ENCODE measurements around the gene TTC27. TPM values are rescaled to one million over a fixed set of nuclear protein-coding genes. Genes with fewer than 3 reads are reported as not detected.

The TTC27 gene
- total RNA-seq, 1 experiment from 2014 or later, result 25.1 TPM

DNA sequence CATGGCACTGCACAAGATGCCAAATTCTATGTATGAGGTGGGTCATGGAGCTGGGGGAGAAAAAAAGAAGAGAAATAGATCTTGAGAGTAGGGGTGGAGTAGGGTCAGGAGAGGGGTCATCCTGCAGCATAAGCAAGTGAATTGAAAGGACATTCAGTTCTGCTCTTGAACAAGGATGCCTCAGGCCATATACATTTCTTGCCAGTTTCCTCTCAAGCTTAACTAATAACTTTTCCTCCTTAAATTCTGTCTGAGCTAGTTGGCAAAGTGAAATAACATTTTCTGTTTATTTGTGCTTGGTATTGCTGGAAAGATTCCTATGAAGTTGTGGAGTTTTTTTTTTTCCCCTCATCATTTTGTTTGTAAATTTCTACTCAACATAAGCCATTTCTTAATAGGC is 219.9 kb downstream of the TTC27 start:
- Mint-ChIP-seq H3K9me3 (peaks cover 46% of the 10 kb centered on the region), H3K4me1 (peaks cover 8% of the 10 kb centered on the region; the same call in 1 of the 2 replicates), H3K27me3 (ENCODE audit: low read depth) (no peaks in the 10 kb centered on the region), H3K4me3 (no peak overlapping the region), H3K36me3 (peaks cover 26% of the 10 kb centered on the region), H3K27ac (no peak overlapping the region)
- POLR2A ChIA-PET, result interaction anchor here (0.7 kb wide), 1 partner anchor 335 kb away, joined by 3 read pairs; no protein-coding TSS in a partner anchor
- ATAC-seq, result no peak
- DNase-seq (ENCODE audit: low spot score), result no peak
- CTCF ChIA-PET, result interaction anchor here (0.6 kb wide), 1 partner anchor 112 kb away, joined by 4 read pairs; no protein-coding TSS in a partner anchor
- TF ChIP-seq, protein P1, sequence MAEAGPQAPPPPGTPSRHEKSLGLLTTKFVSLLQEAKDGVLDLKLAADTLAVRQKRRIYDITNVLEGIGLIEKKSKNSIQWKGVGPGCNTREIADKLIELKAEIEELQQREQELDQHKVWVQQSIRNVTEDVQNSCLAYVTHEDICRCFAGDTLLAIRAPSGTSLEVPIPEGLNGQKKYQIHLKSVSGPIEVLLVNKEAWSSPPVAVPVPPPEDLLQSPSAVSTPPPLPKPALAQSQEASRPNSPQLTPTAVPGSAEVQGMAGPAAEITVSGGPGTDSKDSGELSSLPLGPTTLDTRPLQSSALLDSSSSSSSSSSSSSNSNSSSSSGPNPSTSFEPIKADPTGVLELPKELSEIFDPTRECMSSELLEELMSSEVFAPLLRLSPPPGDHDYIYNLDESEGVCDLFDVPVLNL (CRISPR knock-in tag; IDR thresholded peaks at IDR 0.05; ENCODE audit: borderline replicate concordance, low read depth), result no peak
- TF ChIP-seq NR2C2 (CRISPR knock-in tag; IDR thresholded peaks at IDR 0.05), result no peak
- no peak for TF ChIP-seq TCF7 (CRISPR knock-in tag; IDR thresholded peaks at IDR 0.05; ENCODE audit: low read depth)
- TF ChIP-seq ELF4 (CRISPR knock-in tag; IDR thresholded peaks at IDR 0.05; ENCODE audit: low read depth), result no peak
- no peak for TF ChIP-seq MYBL2 (CRISPR knock-in tag; IDR thresholded peaks at IDR 0.05)
- TF ChIP-seq, protein P2, sequence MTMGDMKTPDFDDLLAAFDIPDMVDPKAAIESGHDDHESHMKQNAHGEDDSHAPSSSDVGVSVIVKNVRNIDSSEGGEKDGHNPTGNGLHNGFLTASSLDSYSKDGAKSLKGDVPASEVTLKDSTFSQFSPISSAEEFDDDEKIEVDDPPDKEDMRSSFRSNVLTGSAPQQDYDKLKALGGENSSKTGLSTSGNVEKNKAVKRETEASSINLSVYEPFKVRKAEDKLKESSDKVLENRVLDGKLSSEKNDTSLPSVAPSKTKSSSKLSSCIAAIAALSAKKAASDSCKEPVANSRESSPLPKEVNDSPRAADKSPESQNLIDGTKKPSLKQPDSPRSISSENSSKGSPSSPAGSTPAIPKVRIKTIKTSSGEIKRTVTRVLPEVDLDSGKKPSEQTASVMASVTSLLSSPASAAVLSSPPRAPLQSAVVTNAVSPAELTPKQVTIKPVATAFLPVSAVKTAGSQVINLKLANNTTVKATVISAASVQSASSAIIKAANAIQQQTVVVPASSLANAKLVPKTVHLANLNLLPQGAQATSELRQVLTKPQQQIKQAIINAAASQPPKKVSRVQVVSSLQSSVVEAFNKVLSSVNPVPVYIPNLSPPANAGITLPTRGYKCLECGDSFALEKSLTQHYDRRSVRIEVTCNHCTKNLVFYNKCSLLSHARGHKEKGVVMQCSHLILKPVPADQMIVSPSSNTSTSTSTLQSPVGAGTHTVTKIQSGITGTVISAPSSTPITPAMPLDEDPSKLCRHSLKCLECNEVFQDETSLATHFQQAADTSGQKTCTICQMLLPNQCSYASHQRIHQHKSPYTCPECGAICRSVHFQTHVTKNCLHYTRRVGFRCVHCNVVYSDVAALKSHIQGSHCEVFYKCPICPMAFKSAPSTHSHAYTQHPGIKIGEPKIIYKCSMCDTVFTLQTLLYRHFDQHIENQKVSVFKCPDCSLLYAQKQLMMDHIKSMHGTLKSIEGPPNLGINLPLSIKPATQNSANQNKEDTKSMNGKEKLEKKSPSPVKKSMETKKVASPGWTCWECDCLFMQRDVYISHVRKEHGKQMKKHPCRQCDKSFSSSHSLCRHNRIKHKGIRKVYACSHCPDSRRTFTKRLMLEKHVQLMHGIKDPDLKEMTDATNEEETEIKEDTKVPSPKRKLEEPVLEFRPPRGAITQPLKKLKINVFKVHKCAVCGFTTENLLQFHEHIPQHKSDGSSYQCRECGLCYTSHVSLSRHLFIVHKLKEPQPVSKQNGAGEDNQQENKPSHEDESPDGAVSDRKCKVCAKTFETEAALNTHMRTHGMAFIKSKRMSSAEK (CRISPR knock-in tag; IDR thresholded peaks at IDR 0.05; ENCODE audit: borderline replicate concordance), result no peak
- no peak for TF ChIP-seq NFYB (CRISPR knock-in tag; conservative IDR thresholded peaks at IDR 0.05; ENCODE audit: low read depth)
- TF ChIP-seq, protein P3, sequence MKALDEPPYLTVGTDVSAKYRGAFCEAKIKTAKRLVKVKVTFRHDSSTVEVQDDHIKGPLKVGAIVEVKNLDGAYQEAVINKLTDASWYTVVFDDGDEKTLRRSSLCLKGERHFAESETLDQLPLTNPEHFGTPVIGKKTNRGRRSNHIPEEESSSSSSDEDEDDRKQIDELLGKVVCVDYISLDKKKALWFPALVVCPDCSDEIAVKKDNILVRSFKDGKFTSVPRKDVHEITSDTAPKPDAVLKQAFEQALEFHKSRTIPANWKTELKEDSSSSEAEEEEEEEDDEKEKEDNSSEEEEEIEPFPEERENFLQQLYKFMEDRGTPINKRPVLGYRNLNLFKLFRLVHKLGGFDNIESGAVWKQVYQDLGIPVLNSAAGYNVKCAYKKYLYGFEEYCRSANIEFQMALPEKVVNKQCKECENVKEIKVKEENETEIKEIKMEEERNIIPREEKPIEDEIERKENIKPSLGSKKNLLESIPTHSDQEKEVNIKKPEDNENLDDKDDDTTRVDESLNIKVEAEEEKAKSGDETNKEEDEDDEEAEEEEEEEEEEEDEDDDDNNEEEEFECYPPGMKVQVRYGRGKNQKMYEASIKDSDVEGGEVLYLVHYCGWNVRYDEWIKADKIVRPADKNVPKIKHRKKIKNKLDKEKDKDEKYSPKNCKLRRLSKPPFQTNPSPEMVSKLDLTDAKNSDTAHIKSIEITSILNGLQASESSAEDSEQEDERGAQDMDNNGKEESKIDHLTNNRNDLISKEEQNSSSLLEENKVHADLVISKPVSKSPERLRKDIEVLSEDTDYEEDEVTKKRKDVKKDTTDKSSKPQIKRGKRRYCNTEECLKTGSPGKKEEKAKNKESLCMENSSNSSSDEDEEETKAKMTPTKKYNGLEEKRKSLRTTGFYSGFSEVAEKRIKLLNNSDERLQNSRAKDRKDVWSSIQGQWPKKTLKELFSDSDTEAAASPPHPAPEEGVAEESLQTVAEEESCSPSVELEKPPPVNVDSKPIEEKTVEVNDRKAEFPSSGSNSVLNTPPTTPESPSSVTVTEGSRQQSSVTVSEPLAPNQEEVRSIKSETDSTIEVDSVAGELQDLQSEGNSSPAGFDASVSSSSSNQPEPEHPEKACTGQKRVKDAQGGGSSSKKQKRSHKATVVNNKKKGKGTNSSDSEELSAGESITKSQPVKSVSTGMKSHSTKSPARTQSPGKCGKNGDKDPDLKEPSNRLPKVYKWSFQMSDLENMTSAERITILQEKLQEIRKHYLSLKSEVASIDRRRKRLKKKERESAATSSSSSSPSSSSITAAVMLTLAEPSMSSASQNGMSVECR (CRISPR knock-in tag; IDR thresholded peaks at IDR 0.05; ENCODE audit: borderline replicate concordance), result no peak
- TF ChIP-seq, protein P4, sequence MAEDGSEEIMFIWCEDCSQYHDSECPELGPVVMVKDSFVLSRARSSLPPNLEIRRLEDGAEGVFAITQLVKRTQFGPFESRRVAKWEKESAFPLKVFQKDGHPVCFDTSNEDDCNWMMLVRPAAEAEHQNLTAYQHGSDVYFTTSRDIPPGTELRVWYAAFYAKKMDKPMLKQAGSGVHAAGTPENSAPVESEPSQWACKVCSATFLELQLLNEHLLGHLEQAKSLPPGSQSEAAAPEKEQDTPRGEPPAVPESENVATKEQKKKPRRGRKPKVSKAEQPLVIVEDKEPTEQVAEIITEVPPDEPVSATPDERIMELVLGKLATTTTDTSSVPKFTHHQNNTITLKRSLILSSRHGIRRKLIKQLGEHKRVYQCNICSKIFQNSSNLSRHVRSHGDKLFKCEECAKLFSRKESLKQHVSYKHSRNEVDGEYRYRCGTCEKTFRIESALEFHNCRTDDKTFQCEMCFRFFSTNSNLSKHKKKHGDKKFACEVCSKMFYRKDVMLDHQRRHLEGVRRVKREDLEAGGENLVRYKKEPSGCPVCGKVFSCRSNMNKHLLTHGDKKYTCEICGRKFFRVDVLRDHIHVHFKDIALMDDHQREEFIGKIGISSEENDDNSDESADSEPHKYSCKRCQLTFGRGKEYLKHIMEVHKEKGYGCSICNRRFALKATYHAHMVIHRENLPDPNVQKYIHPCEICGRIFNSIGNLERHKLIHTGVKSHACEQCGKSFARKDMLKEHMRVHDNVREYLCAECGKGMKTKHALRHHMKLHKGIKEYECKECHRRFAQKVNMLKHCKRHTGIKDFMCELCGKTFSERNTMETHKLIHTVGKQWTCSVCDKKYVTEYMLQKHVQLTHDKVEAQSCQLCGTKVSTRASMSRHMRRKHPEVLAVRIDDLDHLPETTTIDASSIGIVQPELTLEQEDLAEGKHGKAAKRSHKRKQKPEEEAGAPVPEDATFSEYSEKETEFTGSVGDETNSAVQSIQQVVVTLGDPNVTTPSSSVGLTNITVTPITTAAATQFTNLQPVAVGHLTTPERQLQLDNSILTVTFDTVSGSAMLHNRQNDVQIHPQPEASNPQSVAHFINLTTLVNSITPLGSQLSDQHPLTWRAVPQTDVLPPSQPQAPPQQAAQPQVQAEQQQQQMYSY (CRISPR knock-in tag; IDR thresholded peaks at IDR 0.05), result no peak
- TF ChIP-seq GTF2I (CRISPR knock-in tag; conservative IDR thresholded peaks at IDR 0.05), result no peak
- TF ChIP-seq, protein P5, sequence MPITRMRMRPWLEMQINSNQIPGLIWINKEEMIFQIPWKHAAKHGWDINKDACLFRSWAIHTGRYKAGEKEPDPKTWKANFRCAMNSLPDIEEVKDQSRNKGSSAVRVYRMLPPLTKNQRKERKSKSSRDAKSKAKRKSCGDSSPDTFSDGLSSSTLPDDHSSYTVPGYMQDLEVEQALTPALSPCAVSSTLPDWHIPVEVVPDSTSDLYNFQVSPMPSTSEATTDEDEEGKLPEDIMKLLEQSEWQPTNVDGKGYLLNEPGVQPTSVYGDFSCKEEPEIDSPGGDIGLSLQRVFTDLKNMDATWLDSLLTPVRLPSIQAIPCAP (CRISPR knock-in tag; IDR thresholded peaks at IDR 0.05), result no peak
- no peak for TF ChIP-seq ZNF219 (CRISPR knock-in tag; IDR thresholded peaks at IDR 0.05; ENCODE audit: borderline replicate concordance)
- TF ChIP-seq, protein P6, sequence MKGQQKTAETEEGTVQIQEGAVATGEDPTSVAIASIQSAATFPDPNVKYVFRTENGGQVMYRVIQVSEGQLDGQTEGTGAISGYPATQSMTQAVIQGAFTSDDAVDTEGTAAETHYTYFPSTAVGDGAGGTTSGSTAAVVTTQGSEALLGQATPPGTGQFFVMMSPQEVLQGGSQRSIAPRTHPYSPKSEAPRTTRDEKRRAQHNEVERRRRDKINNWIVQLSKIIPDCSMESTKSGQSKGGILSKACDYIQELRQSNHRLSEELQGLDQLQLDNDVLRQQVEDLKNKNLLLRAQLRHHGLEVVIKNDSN (CRISPR knock-in tag; IDR thresholded peaks at IDR 0.05), result no peak
- TF ChIP-seq, protein P7, sequence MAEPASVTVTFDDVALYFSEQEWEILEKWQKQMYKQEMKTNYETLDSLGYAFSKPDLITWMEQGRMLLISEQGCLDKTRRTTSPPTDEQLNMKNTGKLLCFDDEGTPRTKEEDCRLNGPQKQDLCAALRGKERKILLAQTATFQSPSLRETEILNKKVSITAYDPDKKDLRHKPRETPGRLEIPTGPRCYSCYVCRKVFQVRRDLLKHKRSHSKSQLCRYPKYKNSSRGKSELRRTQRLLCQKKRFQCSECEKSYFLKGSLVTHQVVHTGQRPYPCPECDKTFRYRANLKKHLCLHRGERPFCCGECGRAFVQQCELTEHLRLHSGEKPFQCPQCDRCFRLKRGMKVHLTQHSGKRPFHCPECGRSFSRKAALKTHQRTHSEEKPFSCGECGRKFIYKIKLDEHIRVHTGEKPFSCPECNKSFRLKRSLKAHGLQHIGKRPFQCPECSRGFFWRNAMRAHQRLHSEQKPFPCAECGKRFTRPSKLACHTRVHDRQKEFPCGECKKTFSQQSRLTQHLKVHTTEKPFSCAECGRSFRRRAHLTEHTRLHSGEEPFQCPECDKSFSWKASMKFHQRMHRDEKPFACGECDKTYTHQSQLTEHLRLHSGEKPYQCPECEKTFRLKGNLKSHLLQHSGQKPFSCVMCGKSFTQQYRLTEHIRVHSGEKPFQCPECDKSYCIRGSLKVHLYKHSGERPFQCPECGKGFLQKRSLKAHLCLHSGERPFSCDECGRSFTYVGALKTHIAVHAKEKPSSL (CRISPR knock-in tag; conservative IDR thresholded peaks at IDR 0.05), result no peak
- TF ChIP-seq TP53 (CRISPR knock-in tag; IDR thresholded peaks at IDR 0.05), result no peak
- no peak for TF ChIP-seq FOXK1 (CRISPR knock-in tag; IDR thresholded peaks at IDR 0.05)
- TF ChIP-seq, protein P8, sequence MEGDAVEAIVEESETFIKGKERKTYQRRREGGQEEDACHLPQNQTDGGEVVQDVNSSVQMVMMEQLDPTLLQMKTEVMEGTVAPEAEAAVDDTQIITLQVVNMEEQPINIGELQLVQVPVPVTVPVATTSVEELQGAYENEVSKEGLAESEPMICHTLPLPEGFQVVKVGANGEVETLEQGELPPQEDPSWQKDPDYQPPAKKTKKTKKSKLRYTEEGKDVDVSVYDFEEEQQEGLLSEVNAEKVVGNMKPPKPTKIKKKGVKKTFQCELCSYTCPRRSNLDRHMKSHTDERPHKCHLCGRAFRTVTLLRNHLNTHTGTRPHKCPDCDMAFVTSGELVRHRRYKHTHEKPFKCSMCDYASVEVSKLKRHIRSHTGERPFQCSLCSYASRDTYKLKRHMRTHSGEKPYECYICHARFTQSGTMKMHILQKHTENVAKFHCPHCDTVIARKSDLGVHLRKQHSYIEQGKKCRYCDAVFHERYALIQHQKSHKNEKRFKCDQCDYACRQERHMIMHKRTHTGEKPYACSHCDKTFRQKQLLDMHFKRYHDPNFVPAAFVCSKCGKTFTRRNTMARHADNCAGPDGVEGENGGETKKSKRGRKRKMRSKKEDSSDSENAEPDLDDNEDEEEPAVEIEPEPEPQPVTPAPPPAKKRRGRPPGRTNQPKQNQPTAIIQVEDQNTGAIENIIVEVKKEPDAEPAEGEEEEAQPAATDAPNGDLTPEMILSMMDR (IDR thresholded peaks at IDR 0.05), result no peak

Data from WTC11 (cell line).